Stimulated activated CD4-positive, alpha-beta T cell treated with anti-CD3 and anti-CD28 coated beads, Interleukin-2, amount 100 ng/mL, for 24 hours (primary cell): ENCODE measurements around the gene GNAT3.

Experiments
- DNase-seq, 2 donors: peaks; one replicate each; pipeline ENCODE4 v3.0.0-alpha.2; 2020

The GNAT3 gene

GRCh38 chr7:80511964-80512363 is at the start of gene GNAT3:
TSS of gene GNAT3 (minus strand) at chr7:80512064. CDS start at chr7:80511926, 138 bp downstream.
- DNase-seq: no peak

GRCh38 chr7:80558116-80558515 is 46.3 kb upstream of the GNAT3 start:
- DNase-seq: no peak

DNA sequence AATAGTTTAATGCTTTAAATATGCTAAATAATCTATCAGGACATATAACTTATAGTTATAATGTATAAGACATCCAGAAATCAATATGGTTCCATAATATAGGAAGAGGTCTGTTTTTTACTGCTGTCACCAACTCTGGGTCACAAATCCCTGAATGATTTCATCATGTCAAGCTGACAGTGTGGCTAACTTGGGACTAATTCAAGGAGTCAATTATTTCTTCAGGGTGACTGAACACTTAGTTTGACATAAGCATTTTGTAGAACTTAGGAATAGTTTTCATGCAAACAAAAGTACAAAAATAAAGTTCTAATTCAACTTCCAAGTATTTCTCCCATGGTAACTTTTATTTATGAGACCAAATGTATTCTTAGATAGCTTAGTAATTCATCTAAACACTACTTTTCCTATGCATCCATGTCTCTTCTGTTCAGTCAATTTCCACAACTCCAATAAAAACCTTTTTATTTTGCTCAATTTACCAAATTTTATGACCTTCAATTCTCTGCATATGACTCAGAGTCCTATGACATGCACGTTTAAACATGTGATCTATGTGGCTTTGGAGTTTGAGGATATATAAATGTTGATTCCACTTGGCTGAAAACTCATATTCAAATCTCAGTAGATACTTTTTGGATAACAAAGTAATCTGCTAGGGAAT is 40.3 kb upstream of the GNAT3 start:
- DNase-seq: no peak

DNA sequence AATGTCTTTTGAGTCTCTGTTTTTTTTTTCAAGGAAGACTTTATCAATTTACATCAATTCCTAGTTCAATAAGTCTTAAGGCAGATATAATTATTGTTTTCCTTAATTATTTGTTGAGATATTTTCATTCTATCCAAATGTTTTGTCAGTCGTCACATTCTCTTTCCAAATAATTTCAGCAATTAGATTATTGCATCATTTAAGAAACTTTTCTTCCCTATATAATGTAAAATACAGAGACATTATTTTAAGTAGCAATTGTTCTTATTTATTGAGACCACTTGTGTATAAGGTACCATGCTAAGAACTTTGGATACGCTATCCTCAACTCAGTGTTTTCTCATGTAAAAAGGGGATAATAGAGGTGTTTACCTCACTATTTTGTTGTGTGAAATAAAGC is 38.1 kb upstream of the GNAT3 start:
- DNase-seq: no peak

DNA sequence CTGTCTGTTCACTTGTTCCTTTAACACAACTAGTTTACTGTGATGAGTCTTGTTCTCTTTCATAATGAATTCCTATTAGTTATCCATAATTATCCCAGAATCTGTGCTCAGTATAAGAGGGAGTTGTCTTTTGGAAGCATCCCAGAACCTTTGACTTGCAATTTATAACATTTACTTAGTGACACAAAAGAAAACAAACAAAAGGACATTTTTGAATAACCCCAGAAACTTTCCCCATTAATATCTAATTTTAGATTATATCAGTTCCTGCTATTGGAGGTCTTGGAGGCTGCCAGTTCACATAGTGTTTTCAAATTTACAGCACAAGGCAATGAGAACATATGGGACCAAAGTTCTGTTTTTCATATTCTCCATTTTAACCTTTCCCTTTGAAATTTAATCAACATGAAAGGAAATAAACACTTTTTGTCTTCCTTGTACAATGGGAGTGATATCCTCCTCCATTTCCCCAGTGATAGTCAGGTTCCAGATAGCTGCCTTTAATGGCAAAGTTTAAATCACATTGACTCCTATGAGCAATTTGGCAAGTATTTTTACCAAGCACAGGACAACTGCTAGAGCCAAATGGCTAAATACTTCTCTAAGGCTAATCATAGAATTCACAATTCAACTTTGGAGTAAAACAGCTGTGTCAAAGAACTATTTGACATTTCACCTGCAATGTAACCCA is 37.1 kb upstream of the GNAT3 start:
- no peak for DNase-seq

DNA sequence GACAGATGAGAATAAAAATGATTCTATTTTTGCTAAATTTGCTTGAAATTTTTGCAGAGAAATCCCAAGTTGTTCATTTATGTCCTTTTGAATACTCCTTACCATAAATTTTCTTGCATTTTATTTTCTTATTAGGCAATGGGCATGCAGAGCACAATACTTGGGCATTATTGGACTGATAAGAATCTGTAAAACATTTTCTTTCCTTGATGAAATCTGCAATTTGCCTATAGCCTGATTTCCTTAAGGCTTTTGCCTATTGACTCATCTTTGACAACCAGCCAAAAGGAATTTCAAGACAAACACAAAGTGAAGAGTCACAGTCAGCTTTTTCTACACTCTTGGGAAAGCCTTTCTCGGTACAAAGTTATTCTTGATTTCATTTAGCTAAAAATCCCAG is 30.5 kb upstream of the GNAT3 start:
- DNase-seq: no peak

GRCh38 chr7:80540836-80541235 is 29.0 kb upstream of the GNAT3 start:
- no peak for DNase-seq

DNA sequence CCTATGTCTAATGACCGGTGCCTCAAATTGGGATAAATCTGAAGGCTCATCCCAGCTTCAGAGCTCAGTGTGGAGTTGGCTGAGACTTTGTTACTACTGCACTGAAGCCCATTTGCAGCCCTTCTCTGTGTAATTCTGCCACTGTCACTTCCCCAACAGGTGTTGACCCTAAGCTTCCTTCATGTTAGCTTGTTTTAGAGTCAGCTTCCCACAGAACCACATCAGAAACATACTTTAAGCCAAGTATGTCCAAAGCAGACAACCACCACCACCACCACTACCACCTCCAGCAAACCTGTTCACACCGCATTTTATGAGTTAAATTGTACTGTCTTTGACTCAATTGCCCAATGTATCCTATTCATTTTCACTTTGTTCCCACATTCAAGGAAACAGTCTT is 25.2 kb upstream of the GNAT3 start:
- no peak for DNase-seq

GRCh38 chr7:80536426-80536825 is 24.6 kb upstream of the GNAT3 start:
- no peak for DNase-seq

DNA sequence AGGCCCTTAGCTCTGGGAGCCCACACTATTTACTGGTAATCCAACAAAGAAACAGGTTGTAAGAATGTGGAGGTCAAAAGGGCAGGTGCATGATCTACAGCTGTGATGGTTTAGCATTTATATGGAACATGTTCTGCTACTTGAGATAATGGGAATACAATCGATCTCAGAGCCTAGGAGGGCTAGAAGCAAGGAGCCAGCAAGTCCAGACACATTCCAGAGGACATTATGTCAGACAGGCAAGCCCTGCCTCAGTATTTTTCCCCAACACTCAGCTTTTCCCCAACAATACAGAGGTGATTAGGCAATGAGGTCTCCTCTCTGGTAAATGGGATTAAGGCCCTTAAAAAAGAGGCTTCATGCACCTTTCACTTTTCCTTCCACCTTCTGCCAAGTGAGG is 21.4 kb upstream of the GNAT3 start:
- DNase-seq: no peak

GRCh38 chr7:80532153-80532552 is 20.3 kb upstream of the GNAT3 start:
- DNase-seq: no peak

DNA sequence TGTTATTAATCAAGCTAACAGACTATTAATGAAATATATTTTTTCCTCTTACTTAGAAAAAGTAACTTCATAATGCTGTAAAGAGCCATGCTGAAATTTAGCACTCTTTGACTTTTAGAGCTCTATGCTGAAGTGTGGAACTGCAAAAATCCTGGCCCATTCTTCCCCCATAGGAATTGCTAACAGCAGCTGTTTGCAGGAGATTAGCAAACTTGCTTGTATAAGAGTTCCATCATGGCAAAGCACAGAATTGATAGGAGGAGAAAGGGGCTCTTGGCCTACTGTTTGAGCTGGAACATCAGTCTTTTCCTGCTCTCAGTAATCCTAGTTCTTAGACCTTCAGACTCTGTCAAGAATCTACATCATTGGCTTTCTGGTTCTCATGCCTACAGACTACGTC is 18.3 kb upstream of the GNAT3 start:
- DNase-seq: no peak

DNA sequence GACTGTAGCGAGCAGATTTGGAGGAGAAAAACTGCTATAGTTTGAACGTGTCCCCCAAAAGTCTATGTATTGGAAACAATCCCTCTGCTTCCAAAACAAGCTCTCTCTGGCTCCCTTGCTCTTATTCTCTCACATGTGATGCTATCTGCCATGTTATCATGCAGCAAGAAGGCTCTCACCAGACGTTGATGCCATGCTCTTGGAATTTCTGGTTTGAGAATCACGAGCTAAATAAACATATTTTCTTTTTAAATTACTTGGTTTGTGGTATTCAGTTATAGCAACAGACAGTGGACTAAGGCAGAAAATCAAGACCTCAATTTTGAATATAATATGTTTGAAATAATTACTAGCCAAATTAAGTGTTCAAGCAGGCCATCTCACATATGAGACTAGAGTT is 17.5 kb upstream of the GNAT3 start:
- DNase-seq: no peak

DNA sequence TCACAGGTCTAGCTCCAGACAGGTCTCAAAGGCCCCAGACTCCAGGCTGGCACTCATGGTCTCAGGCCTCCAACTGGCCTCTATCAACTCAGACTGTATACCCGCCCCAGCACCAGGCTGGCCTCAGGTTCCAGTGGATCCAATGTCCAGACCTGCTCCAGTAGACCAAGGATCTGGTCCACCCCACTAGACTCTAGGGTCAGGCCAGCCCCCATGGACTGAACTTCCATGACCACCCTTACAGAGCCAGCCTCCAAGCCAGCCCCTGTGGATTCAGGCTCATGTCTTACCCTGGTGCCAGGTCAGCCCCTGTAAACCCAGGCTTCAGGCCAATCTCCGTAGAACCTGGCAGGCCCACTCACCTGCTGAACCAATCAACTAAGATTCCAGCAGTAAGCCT is 16.8 kb upstream of the GNAT3 start:
- DNase-seq: no peak

GRCh38 chr7:80526472-80526871 is 14.6 kb upstream of the GNAT3 start:
- DNase-seq: no peak

DNA sequence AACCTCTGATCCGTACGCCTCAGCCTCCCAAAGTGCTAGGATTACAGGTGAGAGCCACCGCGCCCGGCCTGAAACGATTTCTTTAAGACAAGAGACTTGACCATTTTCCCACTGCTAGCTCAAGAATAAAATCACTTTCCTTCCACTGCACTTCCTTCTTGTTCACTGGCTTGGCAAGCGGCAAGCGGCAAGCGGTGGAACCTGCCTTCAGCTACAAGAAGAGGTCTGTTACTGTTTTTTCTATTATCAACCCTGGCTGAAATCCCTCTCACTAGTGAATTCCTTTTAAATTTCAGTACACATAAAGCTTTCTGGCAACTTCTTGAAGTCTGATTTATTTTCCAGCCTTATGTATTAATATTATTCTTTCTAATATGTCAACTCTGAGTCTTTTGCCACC is 12.8 kb upstream of the GNAT3 start:
- no peak for DNase-seq

DNA sequence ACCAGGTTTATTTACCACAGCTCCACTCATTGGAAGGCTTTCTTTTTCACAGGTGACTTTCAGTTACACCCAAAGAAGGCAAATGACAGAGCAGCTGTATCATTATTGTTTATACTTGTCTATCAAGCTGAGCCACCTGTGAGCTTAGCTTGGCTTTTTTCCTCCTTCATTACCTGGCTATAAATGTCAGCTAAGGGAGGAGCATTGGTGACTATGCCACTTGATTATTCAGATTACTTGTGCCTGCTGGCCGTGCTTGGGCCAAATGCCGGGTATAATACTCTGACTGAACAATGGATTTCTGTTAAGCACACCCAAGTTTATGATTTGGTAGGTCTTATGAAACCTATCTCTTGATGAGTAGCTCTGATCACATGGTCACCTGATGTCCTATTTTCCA is 9.9 kb upstream of the GNAT3 start:
- no peak for DNase-seq

DNA sequence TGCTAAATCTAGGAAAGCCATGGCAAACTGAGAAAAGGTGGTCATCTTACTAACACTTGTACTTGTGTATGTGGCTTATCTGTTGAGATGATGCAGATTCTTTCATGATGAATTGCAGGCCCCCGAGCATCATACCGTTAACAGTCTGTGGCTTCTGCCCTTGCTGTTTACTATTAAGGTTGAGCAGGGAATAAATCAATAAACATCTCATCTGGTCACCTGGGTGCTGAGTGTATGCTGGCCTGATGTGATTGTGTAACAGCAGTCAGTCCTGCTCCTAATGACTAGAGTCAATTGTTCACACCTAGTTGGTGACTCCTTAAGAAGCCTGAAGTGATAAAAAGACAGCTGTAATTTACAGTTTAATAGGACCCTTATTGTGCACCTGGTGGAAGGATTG is 8.3 kb upstream of the GNAT3 start:
- DNase-seq: no peak

GRCh38 chr7:80517282-80517747 is 5.5 kb upstream of the GNAT3 start:
- no peak for DNase-seq

DNA sequence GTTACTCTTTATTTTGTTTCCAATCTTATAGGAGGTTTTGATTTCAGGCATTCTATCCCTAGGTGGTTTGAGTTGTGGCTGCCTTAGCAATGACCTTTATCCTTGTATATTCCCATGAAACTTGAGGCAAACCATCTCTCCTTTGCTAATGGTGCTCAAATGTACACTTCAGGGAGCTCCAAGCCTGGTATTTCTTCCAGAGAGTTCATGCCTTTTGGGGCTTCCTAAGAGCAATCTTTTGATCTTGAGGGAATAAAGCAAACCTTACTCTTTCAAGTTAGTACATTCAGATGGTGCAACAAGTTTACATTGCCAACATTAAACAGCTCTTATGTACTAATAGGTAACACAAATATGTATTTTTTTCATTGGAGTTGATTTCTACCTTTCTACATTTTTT is 3.4 kb upstream of the GNAT3 start:
- no peak for DNase-seq

DNA sequence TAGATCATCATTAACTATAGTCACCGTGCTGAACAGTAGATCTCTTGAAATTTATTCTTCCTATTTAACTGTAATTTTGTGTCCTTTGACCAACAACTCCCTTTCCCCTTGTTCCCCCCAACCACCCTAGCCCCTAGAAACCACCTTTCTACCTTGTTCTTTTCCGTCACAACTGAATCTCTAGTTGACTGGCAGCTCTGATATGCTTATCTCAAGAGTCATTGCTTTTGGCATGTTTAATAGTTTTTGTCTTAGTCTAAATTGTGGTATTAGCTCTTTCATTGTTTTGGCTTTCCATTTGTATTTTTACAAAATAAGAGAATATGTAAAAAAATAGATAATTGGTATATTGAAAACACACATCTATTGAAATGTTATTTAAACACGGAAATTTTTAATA is 1.8 kb downstream of the GNAT3 start:
- DNase-seq: no peak

GRCh38 chr7:80508440-80508839 is 3.4 kb downstream of the GNAT3 start:
- DNase-seq: no peak

GRCh38 chr7:80505900-80506500 is 5.9 kb downstream of the GNAT3 start:
- no peak for DNase-seq

DNA sequence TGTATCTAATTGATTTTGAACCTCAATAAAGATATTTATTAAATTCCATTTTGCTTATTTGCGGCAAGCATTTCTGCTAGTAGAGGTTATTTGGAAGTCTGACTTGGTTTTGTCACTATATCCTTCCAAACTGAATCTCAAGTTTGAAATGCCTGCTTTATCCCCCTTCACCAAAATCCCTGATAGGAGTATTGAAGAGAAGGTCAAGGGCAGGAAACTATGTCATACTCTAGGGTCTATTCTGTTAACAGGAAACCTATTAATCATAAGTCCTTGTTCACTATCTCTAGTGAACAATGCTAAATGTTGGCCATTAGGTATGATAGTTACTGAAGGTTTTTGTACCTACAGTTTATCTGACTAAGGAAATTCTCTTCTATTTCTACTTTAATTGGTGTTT is 11.5 kb downstream of the GNAT3 start:
- no peak for DNase-seq
